IMR-90 (cell line): Measurements from ENCODE around the gene SRXN1. TPM values are rescaled to one million over a fixed set of nuclear protein-coding genes. Genes with fewer than 3 reads are reported as not detected.

Experiments used
- ATAC-seq: fragments of 200-7000 bp; cut with Tn5 transposase; 2 replicates; pipeline ENCODE4 v1.9.1; 2020; ENCODE audit warnings: low read depth, mild to moderate bottlenecking, moderate library complexity
- BruUV-seq: library from RNA; stranded (reverse); fragments of 400-500 nt; replicated peaks from 2 replicates; lab custom pipeline; 2021; lab: Mats Ljungman, UMichigan
- CTCF ChIA-PET: fragments of 300-600 bp; formaldehyde crosslinking; extraction: SDS; loops from one replicate; lab custom pipeline; 2021; ENCODE audit warnings: antibody characterized with exemption; lab: Yijun Ruan, JAX
- POLR2A ChIA-PET: fragments of 300-600 bp; sonication (Branson Sonifier 250); formaldehyde crosslinking; loops from one replicate; lab custom pipeline; 2022; ENCODE audit warnings: antibody characterized with exemption; ENCODE audit not compliant: unreplicated experiment; lab: Charles Lee
- DNase-seq: peaks from one replicate; pipeline ENCODE4 v3.0.0; 2013
- H2AFZ ChIP-seq: replicated peaks from 2 replicates; pipeline ENCODE3; 2013; ENCODE audit warnings: low read length, mild to moderate bottlenecking; ENCODE audit not compliant: poor library complexity
- H2AK5ac ChIP-seq: 2 replicates; pipeline ENCODE4 v1.6.1; 2013; ENCODE audit warnings: low read depth, low read length, inconsistent platforms
- H2AK9ac ChIP-seq: replicated peaks from 2 replicates; pipeline ENCODE3; 2013; ENCODE audit warnings: mild to moderate bottlenecking, low read depth, low read length, moderate library complexity; ENCODE audit not compliant: poor library complexity
- H2BK120ac ChIP-seq: 2 replicates; pipeline ENCODE4 v1.6.1; 2013; ENCODE audit warnings: low read depth, low read length, inconsistent platforms
- H2BK15ac ChIP-seq: 3 replicates; pipeline ENCODE4 v1.6.1; 2013; ENCODE audit warnings: low read depth, low read length, inconsistent platforms
- H2BK20ac ChIP-seq: 2 replicates; pipeline ENCODE4 v1.6.1; 2013; ENCODE audit warnings: low read depth, mild to moderate bottlenecking, inconsistent platforms, low read length, moderate library complexity
- H2BK5ac ChIP-seq: 2 replicates; pipeline ENCODE4 v1.6.1; 2013; ENCODE audit warnings: mild to moderate bottlenecking, low read depth, low read length, inconsistent platforms; ENCODE audit not compliant: poor library complexity, severe bottlenecking
- H3K14ac ChIP-seq: replicated peaks from 2 replicates; pipeline ENCODE4 v1.6.1; 2013; ENCODE audit warnings: low read depth, low read length, inconsistent platforms
- H3K18ac ChIP-seq: 2 replicates; pipeline ENCODE4 v1.6.1; 2013; ENCODE audit warnings: low read depth, low read length, control low read depth
- H3K23ac ChIP-seq: 2 replicates; pipeline ENCODE4 v1.6.1; 2013; ENCODE audit warnings: low read depth, low read length, inconsistent platforms
- H3K27ac ChIP-seq: 2 replicates; pipeline ENCODE4 v1.5.1; 2013; ENCODE audit warnings: mild to moderate bottlenecking, control low read depth, low read length; ENCODE audit not compliant: insufficient read depth
- H3K27me3 ChIP-seq: 2 replicates; pipeline ENCODE4 v1.6.1; 2013; ENCODE audit warnings: low read length; ENCODE audit not compliant: control insufficient read depth, insufficient read depth
- H3K36me3 ChIP-seq: 2 replicates; pipeline ENCODE4 v1.6.1; 2013; ENCODE audit warnings: low read length, mixed read lengths; ENCODE audit not compliant: control insufficient read depth, insufficient read depth
- H3K4ac ChIP-seq: 2 replicates; pipeline ENCODE4 v1.6.1; 2013; ENCODE audit warnings: low read depth, low read length, inconsistent platforms
- H3K4me1 ChIP-seq: 2 replicates; pipeline ENCODE4 v1.6.1; 2013; ENCODE audit warnings: low read length, mixed read lengths; ENCODE audit not compliant: control insufficient read depth, insufficient read depth
- H3K4me2 ChIP-seq: 2 replicates; pipeline ENCODE4 v1.6.1; 2013; ENCODE audit warnings: low read depth, mild to moderate bottlenecking, control low read depth, low read length, moderate library complexity
- H3K4me3 ChIP-seq: 2 replicates; pipeline ENCODE4 v1.5.1; 2013; ENCODE audit warnings: low read depth, mild to moderate bottlenecking, control low read depth, low read length, moderate library complexity; ENCODE audit not compliant: insufficient read depth
- H3K56ac ChIP-seq: 2 replicates; pipeline ENCODE4 v1.6.1; 2013; ENCODE audit warnings: low read length, inconsistent platforms; ENCODE audit not compliant: insufficient read depth; ENCODE audit errors: extremely low read depth
- H3K79me1 ChIP-seq, 2 experiments: 2 replicates each; pipeline ENCODE4 v1.6.1; 2013; ENCODE audit warnings: low read length in 2 of 2, inconsistent platforms in 1 of 2, low read depth in 1 of 2
- H3K9ac ChIP-seq: 2 replicates; pipeline ENCODE4 v1.6.1; 2013; ENCODE audit warnings: low read depth, low read length, control low read depth
- H3K9me1 ChIP-seq: 2 replicates; pipeline ENCODE4 v1.6.1; 2013; ENCODE audit warnings: low read length, inconsistent platforms; ENCODE audit not compliant: insufficient read depth
- H3K9me3 ChIP-seq: 2 replicates; pipeline ENCODE4 v1.6.1; 2013; ENCODE audit warnings: low read length; ENCODE audit not compliant: control insufficient read depth, insufficient read depth
- H4K20me1 ChIP-seq: 2 replicates; pipeline ENCODE4 v1.6.1; 2013; ENCODE audit warnings: low read length, inconsistent platforms; ENCODE audit not compliant: insufficient read depth
- H4K5ac ChIP-seq: 2 replicates; pipeline ENCODE4 v1.6.1; 2013; ENCODE audit warnings: mild to moderate bottlenecking, low read depth, low read length, control low read depth
- H4K8ac ChIP-seq, 2 experiments: 2 replicates each; pipeline ENCODE4 v1.6.1; 2013; ENCODE audit warnings: low read depth in 2 of 2, low read length in 2 of 2, control low read depth in 1 of 2, inconsistent platforms in 1 of 2
- H4K91ac ChIP-seq: 2 replicates; pipeline ENCODE4 v1.6.1; 2013; ENCODE audit warnings: low read depth, low read length, inconsistent platforms; ENCODE audit not compliant: insufficient read depth
- BHLHE40 ChIP-seq: fragments of 150-350 bp; IDR thresholded peaks from 2 replicates; pipeline ENCODE4 v1.6.1; 2016; ENCODE audit warnings: mild to moderate bottlenecking, low read depth, low read length
- CEBPB ChIP-seq: IDR thresholded peaks from 2 replicates; pipeline ENCODE4 v1.6.1; 2012; ENCODE audit warnings: low read depth, low read length, improper control_type of control experiment
- CHD1 ChIP-seq: IDR thresholded peaks from 2 replicates; pipeline ENCODE4 v1.6.1; 2012; ENCODE audit warnings: low read depth, low read length, improper control_type of control experiment
- CTCF ChIP-seq: conservative IDR thresholded peaks from 2 replicates; pipeline ENCODE4 v1.5.1; 2012; ENCODE audit warnings: mild to moderate bottlenecking, low read depth, low read length, improper control_type of control experiment
- FOS ChIP-seq: fragments of 150-350 bp; IDR thresholded peaks from 2 replicates; pipeline ENCODE4 v1.6.1; 2016; ENCODE audit warnings: low read depth, low read length
- MAFK ChIP-seq: IDR thresholded peaks from 2 replicates; pipeline ENCODE4 v1.6.1; 2012; ENCODE audit warnings: low read depth, low read length, improper control_type of control experiment
- RAD21 ChIP-seq: IDR thresholded peaks from 2 replicates; pipeline ENCODE4 v1.6.1; 2012; ENCODE audit warnings: low read length, improper control_type of control experiment
- SMC3 ChIP-seq: fragments of 150-350 bp; IDR thresholded peaks from 2 replicates; pipeline ENCODE4 v1.6.1; 2016; ENCODE audit warnings: low read depth, mild to moderate bottlenecking, antibody characterized with exemption, low read length, moderate library complexity
- WGBS, 2 experiments: methylation state at CpG; one replicate each; pipeline versions ENCODE4 v1.1.5 to v1.1.7; 2013; ENCODE audit warnings: missing lambda C conversion rate in 2 of 2; ENCODE audit not compliant: insufficient read length in 1 of 2; ENCODE audit errors: extremely low coverage in 2 of 2; 5-methylcytosine and 5-hydroxymethylcytosine counted together
- dilution Hi-C: fragments of 300-500 bp; cut with HindIII; formaldehyde crosslinking; loops from one replicate; pipeline ENCODE4 v1.14.3; 2018; ENCODE audit warnings: low sequenced_read_pairs; ENCODE audit not compliant: unreplicated experiment
- in situ Hi-C: fragments of 300-500 bp; cut with MboI; formaldehyde crosslinking; loops from 3 replicates; pipeline ENCODE4 v1.14.3; 2019; ENCODE audit warnings: low sequenced_read_pairs, inconsistent platforms, mixed read lengths
- intact Hi-C: fragments of 100-400 bp; cut with micrococcal nuclease; formaldehyde crosslinking; loops from 2 replicates; pipeline ENCODE4 v1.10.0; 2022
- polyA plus RNA-seq, 3 experiments: library from polyadenylated mRNA; depleted of rRNA; stranded (reverse); fragments of >200 nt; gene quantifications; 2 replicates each; pipeline ENCODE4 v1.2.3, GENCODE V29; 2012; ENCODE audit warnings: low replicate concordance in 1 of 3
- total RNA-seq: library from RNA; depleted of rRNA; stranded (reverse); fragments of >200 nt; gene quantifications from 2 replicates; pipeline ENCODE4 v1.2.3, GENCODE V29; 2012

Gene SRXN1
- total and polyA plus RNA-seq, 2 of the 4 experiments (the other 2 are of a cell fraction) = 51.2 to 71.2 TPM

- H2AK5ac ChIP-seq = no peak overlapping the region
- no peak overlapping the region for H4K5ac ChIP-seq
- no peak overlapping the region for H2BK5ac ChIP-seq
- no peak overlapping the region for H2BK20ac ChIP-seq
- ChIA-PET POLR2A (no interaction called here), CTCF (no interaction called here)
- ATAC-seq (no peak), DNase-seq (no peak)
- H3K4me2 ChIP-seq = no peak overlapping the region
- no peak overlapping the region for H2BK120ac ChIP-seq
- no peaks in the 10 kb centered on the region for H3K79me1 ChIP-seq
- no peaks in the 10 kb centered on the region for H4K20me1 ChIP-seq
- intact Hi-C loops (no loop called here), dilution Hi-C loops (no loop called here), in situ Hi-C loops (no loop called here)
- H3K9me3 ChIP-seq = no peaks in the 10 kb centered on the region
- no peak overlapping the region for H3K4me3 ChIP-seq
- no peak overlapping the region for H2AFZ ChIP-seq
- H3K27ac ChIP-seq = no peak overlapping the region
- H3K14ac ChIP-seq = no peak overlapping the region
- TF ChIP-seq BHLHE40 = no peak
- no peak for TF ChIP-seq MAFK
- no peak for TF ChIP-seq FOS
- TF ChIP-seq CEBPB = no peak
- TF ChIP-seq CTCF = no peak
- TF ChIP-seq SMC3 = no peak
- TF ChIP-seq RAD21 = no peak
- TF ChIP-seq CHD1 = no peak
- BruUV-seq = no TSS peak
- no peak overlapping the region for H2BK15ac ChIP-seq
- H3K4ac ChIP-seq = no peak overlapping the region
- 43% methylated on average over 6 of the region's 14 CpGs; no CpG with 5 or more reads in 1 of the 2 experiments for WGBS, 2 experiments
- peaks cover 41% of the 10 kb centered on the region for H3K27me3 ChIP-seq
- H4K91ac ChIP-seq = no peak overlapping the region
- H2AK9ac ChIP-seq = no peak overlapping the region
- H4K8ac ChIP-seq = no peak overlapping the region
- H3K36me3 ChIP-seq = no peaks in the 10 kb centered on the region
- H3K4me1 ChIP-seq = no peaks in the 10 kb centered on the region
- no peak overlapping the region for H3K18ac ChIP-seq
- no peak overlapping the region for H3K9ac ChIP-seq
- H3K56ac ChIP-seq = no peak overlapping the region
- no peaks in the 10 kb centered on the region for H3K9me1 ChIP-seq
- H3K23ac ChIP-seq = no peak overlapping the region
These were observed 18.7 kb downstream of the SRXN1 start for GRCh38 chr20:634148-634925.
